ENCODE data around the gene SAPCD2.

GRCh38 chr9:137087409-137087925 lies 17.1 kb upstream of the SAPCD2 start:
- TF ChIP-seq CTCF (IDR thresholded peaks at IDR 0.05) (no peak), POLR2A (IDR thresholded peaks at IDR 0.05) (no peak)
